ENCODE measurements around the gene LRFN4.

Gene LRFN4

GRCh38 chr11:66874232-66874631, 17.4 kb downstream of the LRFN4 start:
- no peak for DNase-seq

GRCh38 chr11:66875378-66875777, 18.5 kb downstream of the LRFN4 start:
- no peak for DNase-seq

- DNase-seq: no peak
Observed at GRCh38 chr11:66877588-66878385, 20.9 kb downstream of the LRFN4 start.

GRCh38 chr11:66878474-66878873, 21.6 kb downstream of the LRFN4 start:
- no peak for DNase-seq

- no peak for DNase-seq
Observed at GRCh38 chr11:66879000-66879399, 22.1 kb downstream of the LRFN4 start.

- no peak for DNase-seq
Observed at GRCh38 chr11:66879583-66879982, 22.7 kb downstream of the LRFN4 start.

- no peak for DNase-seq
Observed at GRCh38 chr11:66879999-66880398, 23.1 kb downstream of the LRFN4 start.

- no peak for DNase-seq
Observed at GRCh38 chr11:66880496-66881450, 23.9 kb downstream of the LRFN4 start.

- DNase-seq: no peak
Observed at GRCh38 chr11:66881451-66881835, 24.6 kb downstream of the LRFN4 start.

- DNase-seq: no peak
Observed at GRCh38 chr11:66881927-66882452, 25.1 kb downstream of the LRFN4 start.

- no peak for DNase-seq
Observed at GRCh38 chr11:66882561-66883015, 25.7 kb downstream of the LRFN4 start.

GRCh38 chr11:66883016-66883965, 26.4 kb downstream of the LRFN4 start:
- peak; percentile 86 for DNase-seq

- no peak for DNase-seq
Observed at GRCh38 chr11:66884443-66884842, 27.6 kb downstream of the LRFN4 start.

GRCh38 chr11:66885469-66885868, 28.6 kb downstream of the LRFN4 start:
- DNase-seq: no peak

- DNase-seq: no peak
Observed at GRCh38 chr11:66885950-66886440, 29.1 kb downstream of the LRFN4 start.

GRCh38 chr11:66886671-66887221, 29.9 kb downstream of the LRFN4 start:
- no peak for DNase-seq

- no peak for DNase-seq
Observed at GRCh38 chr11:66887526-66887925, 30.7 kb downstream of the LRFN4 start.

GRCh38 chr11:66888282-66888681, 31.4 kb downstream of the LRFN4 start:
- DNase-seq: no peak

- no peak for DNase-seq
Observed at GRCh38 chr11:66889960-66890359, 33.1 kb downstream of the LRFN4 start.

- DNase-seq: peak; percentile 98
Observed at GRCh38 chr11:66891851-66892660, 35.2 kb downstream of the LRFN4 start.

GRCh38 chr11:66892911-66893310, 36.0 kb downstream of the LRFN4 start:
- peak; percentile 63 for DNase-seq

Data from HCEC 1CT (cell line).